GM18907 (cell line): ENCODE measurements around the gene SAMD4B.
"Not testable (repeated sequence)": the region's sequence is repeated elsewhere in the genome, so short reads cannot be mapped to it uniquely, and the experiment has no call there.

Experiments
- ATAC-seq: cut with Tn5 transposase; IDR thresholded peaks from one replicate; pipeline ENCODE4 v1.9.1; 2021; ENCODE audit warnings: mild to moderate bottlenecking, moderate library complexity; ENCODE audit not compliant: unreplicated experiment

SAMD4B gene

GRCh38 chr19:39310558-39311311 lies 31.5 kb upstream of the SAMD4B start:
- ATAC-seq: no peak

GRCh38 chr19:39314016-39314728 lies 28.0 kb upstream of the SAMD4B start:
- no peak for ATAC-seq

GRCh38 chr19:39315933-39316332 lies 26.3 kb upstream of the SAMD4B start:
- ATAC-seq: no peak

DNA sequence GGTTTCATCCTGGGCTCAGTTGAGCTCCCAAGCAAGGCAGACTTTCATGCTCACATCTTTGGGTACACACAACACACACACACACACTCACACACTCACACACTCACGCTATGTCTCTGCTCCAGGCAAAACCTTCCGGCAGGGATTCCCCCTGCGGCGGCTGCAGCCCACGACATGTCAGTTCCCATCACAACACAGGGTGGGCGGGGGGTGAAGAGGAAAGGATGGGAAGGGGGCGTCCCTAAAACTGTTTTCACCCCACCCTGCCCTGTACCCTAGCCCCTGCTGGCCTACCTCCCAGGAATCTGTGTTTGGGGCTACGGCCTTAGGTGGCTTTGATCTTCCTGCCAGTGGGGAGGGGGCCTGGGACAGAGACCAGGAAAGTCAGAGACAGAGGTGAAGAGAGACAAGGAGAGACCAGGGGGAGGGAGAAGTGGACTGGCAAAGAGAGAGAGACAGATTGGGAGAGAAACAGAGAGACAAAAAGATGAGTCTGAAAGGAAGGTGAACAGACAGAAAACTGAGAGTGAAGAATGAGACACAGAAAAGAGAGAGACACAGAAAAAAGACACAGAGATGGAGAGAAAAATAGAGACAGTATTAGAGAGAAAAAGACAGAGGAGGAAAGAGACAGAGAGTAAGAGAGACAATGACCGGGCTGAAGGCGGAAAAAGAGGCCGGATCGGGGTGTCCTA lies 25.4 kb upstream of the SAMD4B start:
- no peak for ATAC-seq

GRCh38 chr19:39317476-39317875 lies 24.7 kb upstream of the SAMD4B start:
- no peak for ATAC-seq

DNA sequence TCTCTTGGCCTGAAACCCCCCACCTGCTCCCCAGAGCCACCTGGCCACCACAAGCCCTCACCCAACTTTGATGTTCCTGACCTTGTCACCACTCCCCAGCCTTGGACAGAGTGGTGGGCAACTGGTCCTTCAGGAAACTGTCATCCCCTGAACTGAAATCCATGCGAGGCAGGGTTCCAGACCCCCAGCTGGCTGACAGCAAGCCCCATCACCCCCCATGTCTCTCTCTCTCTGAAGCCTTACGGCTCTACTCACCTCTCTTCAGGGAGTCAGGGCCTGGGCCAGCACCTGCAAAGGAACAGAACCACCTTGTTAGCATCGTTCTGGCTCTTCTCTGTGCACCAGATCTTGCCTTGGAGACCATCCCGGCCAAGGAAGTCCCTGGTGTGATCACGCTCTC lies 24.1 kb upstream of the SAMD4B start:
- ATAC-seq: no peak

DNA sequence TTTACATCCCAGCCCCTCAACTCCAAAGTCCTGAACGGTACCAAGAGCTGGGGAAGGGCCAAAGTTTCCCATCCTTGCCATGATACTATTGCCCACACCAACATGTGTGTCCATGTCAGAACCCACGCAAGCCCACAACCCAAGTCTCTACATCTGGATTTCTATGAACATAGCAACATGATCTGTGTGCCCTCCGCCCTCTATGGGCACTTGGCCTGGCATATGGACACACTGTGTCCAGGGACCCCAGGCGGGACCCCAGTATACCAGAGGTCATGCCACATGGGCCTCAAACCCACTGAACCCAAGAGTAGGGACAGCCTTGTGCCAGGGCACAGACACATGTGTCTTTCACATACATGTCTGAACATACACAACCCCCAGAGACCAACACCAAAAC lies 23.5 kb upstream of the SAMD4B start:
- no peak for ATAC-seq

- ATAC-seq: no peak
These were observed 22.9 kb upstream of the SAMD4B start for GRCh38 chr19:39319098-39319891.

DNA sequence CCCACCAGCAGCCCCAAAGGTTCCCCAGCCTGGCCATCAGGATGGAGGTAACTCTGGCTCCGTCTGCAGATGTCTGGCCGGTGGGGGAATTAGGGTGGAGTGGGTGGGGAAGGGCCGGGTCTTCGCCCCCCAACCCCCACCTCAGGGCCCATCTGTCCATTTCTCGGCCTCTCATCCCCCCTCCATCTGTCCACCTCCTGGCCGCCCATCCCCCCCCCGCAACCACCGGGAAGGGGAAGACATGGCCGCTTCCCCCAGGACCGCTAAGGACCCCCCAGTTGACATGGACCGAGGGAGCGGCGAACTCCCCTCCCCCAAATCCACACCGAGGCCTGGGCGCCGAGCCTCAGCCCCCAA lies 22.4 kb upstream of the SAMD4B start:
- ATAC-seq: no peak

GRCh38 chr19:39321117-39321831 lies 20.9 kb upstream of the SAMD4B start:
- no peak for ATAC-seq

GRCh38 chr19:39321832-39322176 lies 20.4 kb upstream of the SAMD4B start:
- no peak for ATAC-seq

GRCh38 chr19:39324242-39324842 lies 17.9 kb upstream of the SAMD4B start:
- ATAC-seq: no peak

- no peak for ATAC-seq
These were observed 16.2 kb upstream of the SAMD4B start for GRCh38 chr19:39325778-39326665.

DNA sequence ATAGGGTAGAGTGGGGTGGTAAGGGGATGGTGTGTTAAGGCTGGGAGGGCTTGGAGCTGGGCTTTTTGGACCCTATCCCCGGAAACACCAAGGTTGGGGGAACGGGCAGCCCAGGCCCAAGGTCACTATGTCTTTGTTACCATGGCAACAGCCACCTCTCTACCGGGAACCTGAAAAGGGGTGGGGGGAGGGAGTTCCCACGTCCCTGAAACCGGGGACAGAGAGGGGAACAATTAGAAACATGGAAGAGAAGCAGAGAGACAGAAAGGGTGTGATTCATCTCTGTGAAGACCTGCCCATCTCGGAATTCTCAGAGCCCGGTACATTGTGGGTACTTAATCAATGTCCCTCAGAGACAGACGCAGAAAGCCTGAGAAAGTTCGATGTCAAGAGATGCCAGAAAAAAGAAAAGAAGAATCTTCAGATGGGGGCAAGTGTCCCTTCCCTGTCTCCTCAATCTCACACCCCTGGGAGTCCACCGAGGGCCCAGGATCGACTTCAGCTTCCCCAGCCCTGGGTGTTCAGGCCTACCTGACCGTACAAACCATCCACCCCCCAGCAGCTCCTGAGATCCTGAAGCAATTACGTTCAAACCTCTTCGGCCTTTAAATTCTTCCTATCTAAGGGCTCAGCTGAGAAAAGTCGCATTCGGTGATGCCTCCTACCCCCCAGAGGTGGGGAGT lies 14.7 kb upstream of the SAMD4B start:
- ATAC-seq: no peak

GRCh38 chr19:39328046-39328705 lies 14.0 kb upstream of the SAMD4B start:
- ATAC-seq: no peak

GRCh38 chr19:39329948-39330347 lies 12.3 kb upstream of the SAMD4B start:
- ATAC-seq: no peak

- no peak for ATAC-seq
These were observed 9.9 kb upstream of the SAMD4B start for GRCh38 chr19:39332293-39332692.

DNA sequence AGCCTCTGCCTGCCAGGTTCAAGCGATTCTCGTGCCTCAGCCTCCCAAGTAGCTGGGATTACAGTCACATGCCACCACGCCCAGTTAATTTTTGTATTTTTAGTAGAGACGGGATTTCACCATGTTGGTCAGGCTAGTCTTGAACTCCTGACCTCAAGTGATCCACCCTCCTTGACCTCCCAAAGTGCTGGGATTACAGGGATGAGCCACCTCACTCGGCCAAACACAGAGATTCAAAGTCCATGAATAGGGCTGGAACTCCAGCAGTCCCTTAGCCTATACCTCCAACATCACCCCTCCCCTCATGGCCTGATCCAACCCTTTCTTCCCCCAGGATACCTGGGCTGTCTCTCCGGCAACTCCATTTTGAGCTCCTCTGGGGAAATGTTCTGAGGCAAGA lies 9.5 kb upstream of the SAMD4B start:
- ATAC-seq: not testable (repeated sequence)
